HG02852 (cell line): ENCODE results near the gene MYO3B.

ENCODE experiments used
- ATAC-seq: cut with Tn5 transposase; IDR thresholded peaks from one replicate; pipeline ENCODE4 v1.9.1; 2021; ENCODE audit warnings: mild to moderate bottlenecking, moderate library complexity; ENCODE audit not compliant: unreplicated experiment

Gene MYO3B

DNA sequence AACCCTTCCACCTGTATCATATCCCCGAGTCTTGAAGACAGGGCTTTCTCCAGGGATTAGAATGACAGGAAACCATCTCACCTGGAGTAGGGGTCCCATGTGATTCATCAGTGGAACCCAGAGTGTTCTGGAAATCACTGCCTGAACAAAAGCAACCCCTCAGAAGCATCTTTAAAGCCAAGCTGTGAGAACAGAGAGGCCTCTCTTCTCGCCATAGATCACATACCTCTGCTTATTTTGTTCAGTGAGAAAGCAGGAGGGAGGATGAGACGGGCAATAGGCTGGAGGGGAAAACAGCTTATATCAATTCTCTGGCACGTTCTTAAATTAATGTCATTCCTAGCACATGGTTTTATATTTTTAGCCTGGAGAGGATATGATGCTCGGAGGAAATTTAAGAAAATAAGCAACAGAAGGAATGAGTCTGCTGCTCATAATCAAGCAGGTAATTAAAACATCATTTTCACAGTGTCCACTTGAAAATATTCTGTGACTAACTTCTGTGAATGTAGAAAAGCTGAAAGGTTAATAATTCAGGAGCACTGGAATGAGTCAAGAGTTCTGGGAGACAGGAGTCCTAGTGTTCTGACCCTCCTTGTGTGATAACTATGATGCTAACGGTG is 323.6 kb downstream of the MYO3B start:
- ATAC-seq: no peak

- no peak for ATAC-seq
Measured at GRCh38 chr2:170502361-170503130, 324.6 kb downstream of the MYO3B start.

DNA sequence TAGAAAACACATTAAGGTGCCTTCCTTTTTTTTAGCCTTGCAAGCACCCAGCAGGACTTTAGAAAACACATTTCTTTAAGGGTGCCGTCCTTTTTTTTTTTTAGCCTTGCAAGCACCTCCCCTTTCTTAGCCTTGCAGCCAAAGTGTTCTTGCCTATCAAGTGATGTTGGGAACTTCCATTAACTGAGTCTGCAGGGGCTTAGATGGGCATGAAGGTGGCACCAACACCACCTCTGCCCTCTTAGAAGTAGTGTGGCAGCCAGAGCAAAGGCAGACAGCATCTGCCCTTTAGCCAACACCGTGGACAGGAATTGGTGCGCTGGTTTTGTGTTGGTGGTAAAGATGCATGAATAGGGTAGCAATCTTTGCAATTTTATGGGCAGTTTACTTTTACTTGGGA is 325.6 kb downstream of the MYO3B start:
- no peak for ATAC-seq

DNA sequence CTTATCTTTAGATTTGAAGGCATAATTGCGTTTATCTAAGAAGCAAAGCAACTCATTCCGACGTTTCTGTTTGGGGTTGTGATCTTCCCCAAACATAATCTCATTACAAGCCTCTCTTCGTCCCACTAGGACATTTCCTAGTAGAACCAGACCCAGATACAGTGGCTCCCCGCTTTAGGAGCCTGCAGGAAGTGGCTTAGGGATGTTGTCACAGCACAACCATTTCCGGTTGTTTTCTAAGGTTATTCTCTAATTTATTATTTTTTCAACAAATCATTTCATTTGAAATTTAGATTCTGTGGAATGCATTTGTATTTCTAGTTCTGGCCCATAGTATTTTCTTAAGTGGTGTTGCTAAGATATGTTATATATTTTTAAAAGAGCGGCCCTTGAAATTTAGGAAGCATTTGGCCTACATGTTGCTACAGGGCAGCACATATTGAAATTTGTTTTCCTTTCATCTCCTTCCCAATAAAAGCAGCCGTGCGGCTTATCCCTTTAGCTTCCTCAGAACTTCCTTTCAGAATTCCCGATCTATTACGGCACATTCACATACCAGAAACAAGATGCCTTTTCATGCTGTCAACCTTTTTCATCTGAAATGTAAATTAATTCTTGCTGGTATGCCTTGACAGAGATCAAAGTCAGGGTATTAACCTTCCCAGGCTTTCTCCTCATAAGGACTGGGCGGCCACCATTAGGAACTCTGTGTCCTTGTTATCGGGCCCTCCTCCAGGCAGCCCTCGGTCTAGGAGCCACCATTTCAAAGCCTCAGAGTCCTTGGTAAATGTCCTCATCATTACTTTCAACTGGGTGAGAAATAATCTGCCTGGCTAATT is 326.2 kb downstream of the MYO3B start:
- ATAC-seq: no peak

DNA sequence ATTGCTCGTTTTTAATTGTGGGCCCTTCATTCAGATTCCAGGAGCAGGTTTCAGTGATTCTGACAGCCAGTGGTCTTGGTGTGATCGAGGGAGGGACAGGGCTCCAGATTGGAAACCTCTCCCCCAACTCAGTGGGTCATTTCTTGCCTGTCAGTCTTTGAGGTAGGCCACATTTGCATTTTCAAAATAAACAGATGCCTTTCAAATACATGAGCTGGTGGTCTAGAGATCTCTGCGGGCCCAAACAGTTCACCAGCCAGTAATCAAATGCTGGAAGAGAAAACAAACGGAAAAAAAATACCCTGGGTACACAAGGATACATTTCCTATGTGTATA is 326.8 kb downstream of the MYO3B start:
- ATAC-seq: no peak

GRCh38 chr2:170505631-170506275 is 327.8 kb downstream of the MYO3B start:
- no peak for ATAC-seq

GRCh38 chr2:170509452-170510193 is 331.7 kb downstream of the MYO3B start:
- ATAC-seq: peak; percentile 50

DNA sequence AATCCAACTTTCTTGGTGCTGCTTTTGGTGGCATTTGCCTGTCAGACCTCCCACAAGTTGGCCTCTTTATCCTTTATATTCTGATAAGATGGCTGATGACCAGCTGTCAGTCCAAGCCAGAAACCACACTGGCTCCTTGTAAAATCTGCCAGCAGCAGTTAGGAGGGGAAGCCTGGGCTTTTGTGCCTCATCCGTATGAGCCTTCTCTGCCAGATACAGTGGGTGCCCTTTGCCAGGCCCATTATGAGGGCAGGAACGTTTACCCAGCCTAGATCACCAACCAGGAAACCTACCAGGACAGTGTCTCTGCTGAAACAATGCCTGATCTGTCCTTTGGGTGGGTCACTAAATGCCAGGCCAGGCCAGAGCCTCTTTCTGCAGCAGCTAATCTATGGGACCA is 334.3 kb downstream of the MYO3B start:
- ATAC-seq: no peak

GRCh38 chr2:170514140-170514539 is 336.2 kb downstream of the MYO3B start:
- ATAC-seq: no peak

GRCh38 chr2:170517538-170517937 is 339.6 kb downstream of the MYO3B start:
- ATAC-seq: no peak

DNA sequence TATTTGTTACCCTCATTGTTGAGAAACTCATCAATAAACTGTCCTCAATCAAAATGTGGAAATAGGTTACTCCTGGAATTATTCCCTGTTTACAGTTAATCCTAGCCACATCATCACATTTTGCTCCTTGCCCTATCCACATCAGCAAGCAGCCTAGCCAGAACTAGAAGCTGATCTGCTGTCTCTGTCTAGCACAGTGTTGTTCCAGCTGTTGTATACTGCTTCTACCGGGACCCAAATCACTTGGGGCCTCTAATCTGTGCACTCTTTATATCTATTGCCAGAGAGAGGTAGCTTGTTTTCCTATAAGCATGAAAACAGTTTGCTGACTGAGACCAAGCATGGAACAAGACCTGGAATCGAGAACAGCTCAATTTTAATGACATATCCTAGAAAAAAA is 341.0 kb downstream of the MYO3B start:
- no peak for ATAC-seq

- ATAC-seq: no peak
Measured at GRCh38 chr2:170521299-170521698, 343.4 kb downstream of the MYO3B start.

DNA sequence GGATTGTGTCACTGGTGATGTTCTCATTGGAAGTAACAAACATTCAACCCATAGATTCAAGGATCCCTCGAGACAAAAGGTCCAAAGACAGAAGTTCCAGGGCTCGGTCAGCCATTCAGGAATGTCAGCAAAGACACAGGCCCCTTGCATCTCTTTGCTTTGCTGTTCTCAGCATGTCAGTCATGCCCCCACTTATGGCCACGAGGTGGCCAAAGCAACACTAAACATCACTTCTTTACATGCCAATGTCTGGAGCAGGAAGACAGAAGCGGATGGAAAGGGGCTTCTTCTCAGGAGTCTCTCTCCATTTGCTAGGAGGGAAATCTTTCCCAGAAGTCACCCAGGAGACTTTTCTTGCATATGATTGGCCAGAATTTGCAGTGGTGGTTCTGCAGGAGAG is 345.6 kb downstream of the MYO3B start:
- no peak for ATAC-seq

- peak; percentile 84 for ATAC-seq
Measured at GRCh38 chr2:170524828-170525565, 347.1 kb downstream of the MYO3B start.

- no peak for ATAC-seq
Measured at GRCh38 chr2:170525566-170525900, 347.6 kb downstream of the MYO3B start.

- no peak for ATAC-seq
Measured at GRCh38 chr2:170530284-170530745, 352.4 kb downstream of the MYO3B start.

DNA sequence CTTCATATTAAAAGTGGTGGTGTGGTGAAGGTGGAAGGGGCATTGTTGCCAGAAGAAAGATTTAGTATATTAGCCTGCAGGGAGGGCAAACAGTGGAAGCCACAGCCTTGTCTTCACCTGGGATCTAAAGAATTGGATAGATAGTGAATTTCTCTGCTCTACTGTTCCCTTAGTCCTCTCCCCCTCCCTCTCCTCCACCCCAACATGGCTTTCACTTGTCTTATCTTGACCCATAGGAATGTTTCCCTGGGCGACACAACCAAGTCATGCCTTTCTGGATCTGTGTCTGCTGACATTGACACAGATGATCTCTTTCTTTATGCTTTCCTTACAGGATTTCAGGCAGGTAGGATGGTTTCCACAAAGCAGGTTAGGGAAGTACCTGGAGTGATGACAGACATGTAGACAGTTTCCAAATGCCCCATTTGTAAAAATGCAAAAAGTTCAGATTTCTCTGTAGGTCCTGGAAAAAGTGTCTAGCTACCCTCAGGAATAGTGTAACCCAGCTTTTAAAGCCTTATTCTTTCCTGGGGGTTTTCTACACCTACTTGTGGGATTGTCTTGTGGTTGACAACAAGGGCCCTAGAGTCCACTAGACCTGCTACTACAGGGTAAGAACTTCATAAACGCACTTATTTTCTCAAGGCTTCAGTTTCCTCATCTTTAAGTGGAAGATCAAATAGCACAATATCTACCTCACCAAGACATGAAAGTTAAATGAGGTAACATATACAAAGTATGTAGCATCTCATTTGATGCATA is 353.0 kb downstream of the MYO3B start:
- no peak for ATAC-seq

DNA sequence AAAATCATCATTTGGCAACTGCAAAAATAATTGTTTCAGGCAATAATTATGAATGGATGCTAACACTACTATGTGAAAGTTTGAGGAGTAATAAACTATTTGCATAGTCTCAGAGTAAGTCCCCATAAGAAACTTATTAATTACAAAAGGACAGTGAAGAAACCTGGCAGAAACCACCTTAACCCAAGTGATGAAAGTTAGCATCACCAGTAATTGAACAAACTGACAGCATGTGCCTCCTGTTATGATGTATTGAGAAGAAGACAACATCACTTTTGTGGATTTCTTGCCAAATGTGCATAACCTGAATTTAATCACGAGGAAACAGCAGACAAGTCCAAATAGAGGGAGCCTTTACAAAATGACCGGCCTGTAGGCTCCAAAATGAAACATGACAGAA is 353.9 kb downstream of the MYO3B start:
- no peak for ATAC-seq

GRCh38 chr2:170533156-170533555 is 355.2 kb downstream of the MYO3B start:
- ATAC-seq: no peak
